ENCODE measurements around the gene STXBP4.
A peak's percentile ranks its signal among the peaks of the same experiment; 100 is the strongest.

STXBP4 gene

DNA sequence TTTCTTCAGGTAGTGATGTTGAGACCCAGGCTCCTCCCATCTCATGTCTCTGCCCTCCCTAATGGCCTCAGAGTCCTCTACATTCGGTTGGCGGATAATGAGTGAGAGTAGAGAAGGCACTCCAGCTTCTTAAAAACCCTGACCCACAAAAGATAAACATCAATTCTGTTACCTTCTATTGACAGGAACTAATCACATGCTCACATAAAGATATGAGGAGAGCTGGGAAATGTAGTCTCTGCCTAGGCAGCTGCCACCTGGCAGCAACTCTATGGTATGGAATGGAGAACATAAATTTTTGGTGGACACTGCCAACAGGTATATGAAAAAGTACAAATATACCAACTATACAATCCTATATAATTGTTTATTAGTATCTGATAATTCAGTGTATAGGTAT is 185.5 kb downstream of the STXBP4 start:
- TF ChIP-seq, protein P1, sequence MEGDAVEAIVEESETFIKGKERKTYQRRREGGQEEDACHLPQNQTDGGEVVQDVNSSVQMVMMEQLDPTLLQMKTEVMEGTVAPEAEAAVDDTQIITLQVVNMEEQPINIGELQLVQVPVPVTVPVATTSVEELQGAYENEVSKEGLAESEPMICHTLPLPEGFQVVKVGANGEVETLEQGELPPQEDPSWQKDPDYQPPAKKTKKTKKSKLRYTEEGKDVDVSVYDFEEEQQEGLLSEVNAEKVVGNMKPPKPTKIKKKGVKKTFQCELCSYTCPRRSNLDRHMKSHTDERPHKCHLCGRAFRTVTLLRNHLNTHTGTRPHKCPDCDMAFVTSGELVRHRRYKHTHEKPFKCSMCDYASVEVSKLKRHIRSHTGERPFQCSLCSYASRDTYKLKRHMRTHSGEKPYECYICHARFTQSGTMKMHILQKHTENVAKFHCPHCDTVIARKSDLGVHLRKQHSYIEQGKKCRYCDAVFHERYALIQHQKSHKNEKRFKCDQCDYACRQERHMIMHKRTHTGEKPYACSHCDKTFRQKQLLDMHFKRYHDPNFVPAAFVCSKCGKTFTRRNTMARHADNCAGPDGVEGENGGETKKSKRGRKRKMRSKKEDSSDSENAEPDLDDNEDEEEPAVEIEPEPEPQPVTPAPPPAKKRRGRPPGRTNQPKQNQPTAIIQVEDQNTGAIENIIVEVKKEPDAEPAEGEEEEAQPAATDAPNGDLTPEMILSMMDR (conservative IDR thresholded peaks at IDR 0.05; ENCODE audit: low read length), result no peak
- no peak overlapping the region for H3K4me3 ChIP-seq (ENCODE audit: low read length)
- DNase-seq (ENCODE audit: low read depth), result no peak

DNA sequence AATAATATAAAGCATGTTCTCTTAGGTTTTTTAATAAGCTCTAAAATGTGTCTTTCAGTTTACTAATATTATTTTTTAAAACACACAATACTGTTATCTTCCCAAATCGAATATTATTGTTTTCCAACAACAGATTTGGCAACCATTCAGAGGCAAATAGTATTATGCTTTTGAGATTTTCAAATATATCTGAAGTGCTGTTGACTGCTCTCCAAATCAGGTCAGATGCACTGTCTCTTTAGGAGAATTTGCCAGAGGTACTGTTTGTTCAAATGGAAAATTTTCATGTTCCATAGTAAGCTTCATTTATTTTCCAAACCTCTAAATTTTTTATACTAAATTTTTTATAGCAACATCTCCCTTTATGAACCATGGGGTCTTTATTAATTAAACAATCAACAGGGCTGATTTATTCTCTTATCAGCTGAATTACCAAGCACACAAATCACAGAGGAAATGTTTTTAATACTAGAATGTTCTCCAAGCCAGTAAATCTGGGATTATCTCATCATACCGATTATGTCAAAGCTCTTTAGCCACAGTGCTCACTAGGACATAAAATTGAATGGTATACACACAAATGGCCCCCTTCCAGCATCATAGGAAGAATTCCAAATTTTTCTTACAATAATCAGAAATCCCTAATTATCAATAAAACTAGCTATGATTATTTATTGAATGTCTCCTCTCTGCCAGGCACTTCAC is 187.4 kb downstream of the STXBP4 start:
- TF ChIP-seq, protein P1 (conservative IDR thresholded peaks at IDR 0.05; ENCODE audit: low read length), result no peak

GRCh38 chr17:55157165-55157564 is 188.6 kb downstream of the STXBP4 start:
- no peak overlapping the region for H3K4me3 ChIP-seq (ENCODE audit: low read length)
- DNase-seq (ENCODE audit: low read depth), result peak; percentile 23
- TF ChIP-seq, protein P1 (conservative IDR thresholded peaks at IDR 0.05; ENCODE audit: low read length), result no peak

More for the DNA sequence above, 187.4 kb downstream of the STXBP4 start:
- no peak for DNase-seq (ENCODE audit: low read depth)
- no peak overlapping the region for H3K4me3 ChIP-seq (ENCODE audit: low read length)

GRCh38 chr17:55158439-55158838 is 189.9 kb downstream of the STXBP4 start:
- no peak overlapping the region for H3K4me3 ChIP-seq (ENCODE audit: low read length)
- DNase-seq (ENCODE audit: low read depth), result no peak
- TF ChIP-seq, protein P1 (conservative IDR thresholded peaks at IDR 0.05; ENCODE audit: low read length), result no peak

GRCh38 chr17:55159251-55159650 is 190.7 kb downstream of the STXBP4 start:
- TF ChIP-seq, protein P1 (conservative IDR thresholded peaks at IDR 0.05; ENCODE audit: low read length), result no peak
- peak; percentile 14 for DNase-seq (ENCODE audit: low read depth)
- H3K4me3 ChIP-seq (ENCODE audit: low read length), result no peak overlapping the region

DNA sequence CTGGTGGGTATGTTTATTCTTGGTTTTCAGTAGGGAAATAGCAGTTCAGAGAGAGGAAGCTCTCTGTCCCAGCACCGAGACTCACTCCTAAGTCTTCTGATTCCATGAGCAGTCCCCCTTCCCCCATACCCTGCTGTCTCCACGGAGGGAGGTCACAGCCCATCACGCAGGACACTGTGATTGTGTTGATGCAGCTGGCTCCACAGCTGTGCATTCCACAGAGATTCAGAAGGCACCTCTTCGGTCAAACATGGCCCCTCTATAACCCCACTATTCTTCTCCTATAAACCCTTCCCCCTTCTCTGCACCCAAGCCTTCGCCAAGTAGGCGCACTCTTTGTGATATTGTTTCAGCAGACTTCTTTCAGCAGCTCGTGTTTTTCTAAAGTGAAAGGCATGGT is 191.9 kb downstream of the STXBP4 start:
- no peak for DNase-seq (ENCODE audit: low read depth)
- no peak overlapping the region for H3K4me3 ChIP-seq (ENCODE audit: low read length)
- TF ChIP-seq, protein P1 (conservative IDR thresholded peaks at IDR 0.05; ENCODE audit: low read length), result no peak

DNA sequence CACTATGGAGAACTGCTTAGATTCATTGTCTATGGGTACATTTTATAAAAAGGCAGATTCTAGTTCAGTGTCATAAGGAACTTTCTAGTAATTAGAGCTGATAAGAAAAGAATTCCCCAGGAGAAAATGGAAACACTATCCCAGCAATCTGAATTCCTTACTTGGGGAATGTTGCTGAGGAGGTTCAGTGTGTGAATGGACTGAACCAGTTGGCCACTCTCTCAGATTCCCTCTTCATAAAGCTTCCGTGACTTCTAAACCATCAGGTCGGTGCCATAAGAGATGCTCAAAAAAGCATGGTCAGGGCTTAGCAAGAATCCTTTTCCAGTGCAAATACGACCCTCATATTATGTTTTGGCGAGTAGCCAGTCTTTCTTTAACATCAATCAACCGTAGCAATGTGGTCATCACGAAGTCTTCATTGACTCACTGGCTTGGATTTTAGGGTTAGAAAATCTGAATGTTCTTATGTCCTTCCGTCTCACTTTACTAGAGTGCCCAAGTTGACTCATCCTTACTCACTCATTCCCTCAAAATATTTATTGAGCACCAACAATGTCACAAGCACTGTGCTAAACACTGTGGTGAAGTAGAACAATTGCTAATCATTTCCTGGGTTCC is 193.5 kb downstream of the STXBP4 start:
- no peak overlapping the region for H3K4me3 ChIP-seq (ENCODE audit: low read length)
- peak; percentile 76 for DNase-seq (ENCODE audit: low read depth)
- TF ChIP-seq, protein P1 (conservative IDR thresholded peaks at IDR 0.05; ENCODE audit: low read length), result no peak
